HG03442 (cell line): ENCODE data around the gene IPO11.

Experiments used
- ATAC-seq: cut with Tn5 transposase; IDR thresholded peaks from one replicate; pipeline ENCODE4 v1.9.1; 2021; ENCODE audit warnings: mild to moderate bottlenecking, moderate library complexity; ENCODE audit not compliant: unreplicated experiment

The IPO11 gene

GRCh38 chr5:62568143-62568542 lies 155.6 kb downstream of the IPO11 start:
- no peak for ATAC-seq

- no peak for ATAC-seq
Measured at GRCh38 chr5:62568800-62569432, 156.4 kb downstream of the IPO11 start.

GRCh38 chr5:62569470-62569869 lies 156.9 kb downstream of the IPO11 start:
- no peak for ATAC-seq

GRCh38 chr5:62572918-62573514 lies 160.5 kb downstream of the IPO11 start:
- no peak for ATAC-seq

GRCh38 chr5:62574599-62574998 lies 162.0 kb downstream of the IPO11 start:
- peak; percentile 70 for ATAC-seq

- no peak for ATAC-seq
Measured at GRCh38 chr5:62575066-62575465, 162.5 kb downstream of the IPO11 start.

- no peak for ATAC-seq
Measured at GRCh38 chr5:62575489-62575888, 162.9 kb downstream of the IPO11 start.

GRCh38 chr5:62576570-62577170 lies 164.1 kb downstream of the IPO11 start:
- no peak for ATAC-seq

- no peak for ATAC-seq
Measured at GRCh38 chr5:62577488-62577887, 164.9 kb downstream of the IPO11 start.

- ATAC-seq = peak; percentile 79
Measured at GRCh38 chr5:62578540-62578939, 166.0 kb downstream of the IPO11 start, which contains the start of gene LRRC70. TSS of gene LRRC70 (plus strand) at chr5:62578819. CDS start at chr5:62579439, 620 bp downstream.

GRCh38 chr5:62579761-62580160 lies 167.2 kb downstream of the IPO11 start:
- ATAC-seq = no peak

GRCh38 chr5:62581836-62582597 lies 169.5 kb downstream of the IPO11 start:
- no peak for ATAC-seq

GRCh38 chr5:62584391-62584790 lies 171.8 kb downstream of the IPO11 start:
- ATAC-seq = no peak

GRCh38 chr5:62585306-62585705 lies 172.7 kb downstream of the IPO11 start:
- ATAC-seq = no peak

GRCh38 chr5:62585751-62586150 lies 173.2 kb downstream of the IPO11 start:
- ATAC-seq = no peak

- no peak for ATAC-seq
Measured at GRCh38 chr5:62587737-62588136, 175.2 kb downstream of the IPO11 start.

GRCh38 chr5:62588668-62589067 lies 176.1 kb downstream of the IPO11 start:
- no peak for ATAC-seq

- no peak for ATAC-seq
Measured at GRCh38 chr5:62589504-62589903, 176.9 kb downstream of the IPO11 start.

GRCh38 chr5:62590387-62590786 lies 177.8 kb downstream of the IPO11 start:
- no peak for ATAC-seq

GRCh38 chr5:62592558-62592957 lies 180.0 kb downstream of the IPO11 start:
- ATAC-seq = no peak

GRCh38 chr5:62593331-62593730 lies 180.8 kb downstream of the IPO11 start:
- ATAC-seq = no peak
